DMS53 treated with DMSO at 0.1 percent for 48 hours (cell line): Measurements from ENCODE around the gene ATPAF2.

Experiments used
- DNase-seq: peaks from one replicate; lab custom pipeline; 2025; ENCODE audit not compliant: unreplicated experiment; lab: John Stamatoyannopoulos, UW

ATPAF2 gene

GRCh38 chr17:18038861-18039534, at the start of gene ATPAF2, which contains the start of gene GID4:
Gene ATPAF2 (minus strand): TSS chr17:18039168. CDS start chr17:18039013, 155 bp downstream.
Gene GID4 (plus strand): TSS chr17:18039408. CDS start chr17:18039465, 57 bp downstream.
- DNase-seq: peak; percentile 88

- peak; percentile 87 for DNase-seq
These were observed 48.9 kb upstream of the ATPAF2 start, which contains the start of gene DRG2 for GRCh38 chr17:18087610-18088491. Gene DRG2 (plus strand): TSS chr17:18087948. CDS start chr17:18088024, 76 bp downstream.

DNA sequence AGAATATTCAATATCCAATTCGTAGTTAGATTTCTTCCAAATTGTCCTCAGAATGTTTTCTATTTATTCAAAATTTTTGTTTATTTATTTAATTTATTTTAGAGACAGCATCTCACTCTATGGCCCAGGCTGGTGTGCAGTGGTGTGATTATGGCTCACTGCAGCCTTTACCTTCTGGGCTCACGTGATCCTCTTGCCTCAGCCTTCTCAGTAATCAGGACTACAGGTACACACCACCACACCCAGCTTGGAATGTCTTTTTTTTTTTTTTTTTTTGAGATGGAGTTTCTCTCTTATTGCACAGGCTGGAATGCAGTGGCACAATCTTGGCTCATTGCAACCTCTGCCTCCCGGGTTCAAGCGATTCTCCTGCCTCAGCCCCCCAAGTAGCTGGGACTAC, 45.3 kb upstream of the ATPAF2 start:
- DNase-seq: no peak

DNA sequence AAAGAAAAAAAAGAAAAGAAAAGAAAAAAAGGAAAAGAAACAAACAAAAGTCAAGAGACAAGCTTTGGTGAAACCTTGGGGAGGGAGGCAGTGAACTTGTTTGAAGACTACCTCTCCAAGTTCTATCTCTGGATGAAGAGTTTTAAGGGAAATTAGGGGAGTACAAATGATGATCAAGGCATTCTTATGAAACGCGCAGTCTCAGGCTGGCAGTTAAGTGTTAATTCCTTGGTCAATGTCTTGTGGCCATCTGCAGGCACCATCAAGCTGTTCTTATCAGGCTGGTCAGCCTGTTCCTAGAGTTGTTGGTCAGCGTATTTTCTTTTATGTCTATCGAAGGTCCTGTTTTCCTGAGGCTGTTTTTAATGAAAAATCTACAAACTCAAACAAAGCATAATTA, 40.6 kb upstream of the ATPAF2 start:
- no peak for DNase-seq

DNA sequence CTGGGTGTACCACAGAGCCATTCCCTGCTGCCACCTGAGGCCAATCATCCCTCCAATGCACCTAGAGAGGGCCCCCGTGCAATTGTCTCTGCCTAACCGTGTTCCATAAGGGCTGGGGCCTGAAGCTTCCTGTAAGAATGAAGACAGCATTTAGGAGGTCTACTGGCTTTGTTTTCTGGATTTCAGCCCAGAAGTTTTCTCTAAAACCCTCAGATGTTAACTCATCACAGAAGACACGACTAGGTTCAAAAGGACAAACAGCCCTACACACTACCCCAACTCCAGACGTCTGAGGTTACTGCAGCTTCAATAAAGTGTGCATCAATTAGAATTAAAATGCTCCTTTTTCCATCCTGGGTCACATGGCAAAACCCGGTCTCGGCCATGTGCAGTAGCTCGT, 38.0 kb upstream of the ATPAF2 start:
- DNase-seq: no peak

GRCh38 chr17:18074566-18075272, 35.8 kb upstream of the ATPAF2 start:
- DNase-seq: no peak

DNA sequence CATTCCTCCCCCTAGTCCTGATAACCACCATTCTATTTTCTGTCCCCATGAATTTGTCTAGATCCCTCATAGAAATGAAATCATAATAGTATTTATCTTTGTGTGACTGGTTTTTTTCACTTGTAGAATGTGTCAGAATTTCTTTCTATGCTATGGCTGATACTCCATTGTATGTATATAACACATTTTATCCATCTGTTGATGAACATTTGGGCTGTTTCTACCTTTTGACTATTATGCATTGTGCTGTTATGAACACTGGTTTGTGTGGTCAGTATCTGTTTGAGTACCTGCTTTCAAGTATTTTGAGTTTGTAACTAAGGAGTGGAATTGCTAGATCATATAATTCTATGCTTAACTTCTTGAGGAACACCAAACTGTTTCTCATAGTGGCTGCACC, 32.8 kb upstream of the ATPAF2 start:
- no peak for DNase-seq

DNA sequence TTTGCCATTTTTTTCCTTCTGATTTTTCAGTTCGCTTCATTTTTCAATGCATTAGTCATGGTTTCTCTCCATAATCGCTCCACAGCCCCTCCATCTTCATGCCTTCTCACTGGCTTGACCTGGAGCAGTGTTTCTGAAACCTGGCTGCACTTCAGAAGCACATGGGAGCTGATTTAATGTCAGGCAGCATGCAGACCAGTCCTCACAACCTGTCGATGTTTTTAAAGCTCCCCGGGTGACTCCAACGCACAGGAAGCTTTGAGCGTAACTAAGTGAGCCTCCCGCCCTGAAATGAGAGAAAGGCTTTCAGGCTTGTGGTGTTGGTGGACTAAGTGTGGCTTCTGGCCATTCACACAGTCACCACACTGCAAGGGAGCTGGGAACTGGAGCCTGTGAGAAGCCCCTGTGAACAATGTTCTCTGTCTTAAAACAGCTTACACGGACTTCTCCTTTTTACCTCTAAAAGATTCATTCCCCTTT, 31.9 kb upstream of the ATPAF2 start:
- DNase-seq: peak; percentile 6

DNA sequence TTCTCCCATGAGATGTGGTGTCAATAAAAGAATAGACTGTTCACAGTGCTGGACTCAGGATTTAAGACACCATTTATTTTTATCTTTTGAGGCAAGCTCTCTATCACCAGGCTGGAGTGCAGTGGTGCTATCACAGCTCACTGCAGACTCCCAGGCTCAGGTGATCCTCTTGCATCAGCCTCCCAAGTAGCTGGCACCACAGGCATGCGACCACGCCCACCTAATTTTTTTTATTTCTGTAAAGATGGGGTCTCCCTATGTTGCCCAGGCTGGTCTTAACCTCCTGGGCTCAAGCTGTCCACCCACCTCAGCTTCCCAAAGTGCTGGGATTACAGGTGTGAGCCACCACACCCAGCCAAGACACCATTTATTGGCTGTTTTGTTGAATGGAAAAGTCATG, 30.1 kb upstream of the ATPAF2 start:
- DNase-seq: no peak

- DNase-seq: no peak
These were observed 27.9 kb upstream of the ATPAF2 start for GRCh38 chr17:18066866-18067265.

DNA sequence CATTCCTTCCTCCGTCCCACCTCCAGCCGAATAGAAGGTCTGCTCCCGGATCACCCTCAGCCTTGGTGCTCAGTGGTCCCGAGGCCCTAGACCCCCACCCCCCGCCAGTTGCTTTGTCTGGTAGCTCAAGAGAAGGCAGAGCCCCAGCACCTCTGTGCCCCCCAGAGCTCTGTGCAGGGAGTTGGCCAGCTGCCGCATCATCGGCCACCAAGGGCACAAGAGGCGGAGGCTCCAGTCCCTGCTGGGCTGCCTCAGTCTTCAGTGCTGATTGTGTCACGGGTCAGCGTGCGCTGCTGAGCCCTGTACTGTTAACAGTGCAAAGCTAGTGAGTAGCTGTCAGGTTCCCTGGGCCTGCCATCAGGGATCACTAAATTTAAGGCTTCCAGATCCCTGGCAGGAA, 26.6 kb upstream of the ATPAF2 start:
- no peak for DNase-seq

- DNase-seq: no peak
These were observed 25.1 kb upstream of the ATPAF2 start for GRCh38 chr17:18064053-18064452.

GRCh38 chr17:18059283-18059682, 20.3 kb upstream of the ATPAF2 start:
- no peak for DNase-seq

GRCh38 chr17:18056214-18056613, 17.2 kb upstream of the ATPAF2 start:
- no peak for DNase-seq

- no peak for DNase-seq
These were observed 16.6 kb upstream of the ATPAF2 start for GRCh38 chr17:18055597-18055996.

GRCh38 chr17:18045691-18046350, 6.9 kb upstream of the ATPAF2 start:
- no peak for DNase-seq

DNA sequence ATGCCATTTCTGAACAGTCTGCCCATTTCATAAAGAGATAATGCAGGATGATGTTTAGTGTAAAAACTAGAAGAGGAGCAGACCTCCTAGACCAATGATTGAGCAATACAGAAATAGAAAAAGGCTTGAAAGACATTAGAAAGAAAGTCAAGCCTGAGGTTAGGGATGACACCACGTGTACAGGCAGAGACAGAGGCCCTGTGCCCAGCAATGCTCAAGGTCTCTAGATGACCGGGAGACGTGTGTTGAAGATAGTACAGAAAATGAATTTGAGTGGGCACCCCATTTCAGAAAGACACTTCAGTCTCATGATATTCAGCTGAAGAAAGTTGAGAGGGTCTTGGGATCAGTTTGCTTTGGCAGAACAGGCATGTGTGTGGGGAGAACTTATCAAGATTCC, 5.6 kb upstream of the ATPAF2 start:
- DNase-seq: no peak

DNA sequence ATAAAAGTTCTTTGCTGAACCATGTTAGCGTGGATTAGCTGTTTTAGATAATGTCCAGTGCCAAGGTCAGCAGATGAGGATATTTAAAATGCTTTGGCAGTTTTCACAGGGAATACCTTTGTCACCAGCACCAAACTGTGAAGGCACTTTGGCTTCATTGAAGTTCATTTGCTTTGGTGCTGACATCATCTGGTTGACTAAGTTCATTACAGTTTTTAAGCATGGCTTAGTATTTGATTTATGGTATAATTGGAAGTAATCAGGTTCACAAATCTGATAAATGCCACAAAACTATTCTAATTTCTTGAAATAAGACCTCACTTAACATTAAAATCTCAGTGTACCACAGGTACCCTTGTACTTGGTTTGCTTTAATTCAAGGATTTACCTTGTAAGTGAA, 4.5 kb upstream of the ATPAF2 start:
- DNase-seq: no peak

DNA sequence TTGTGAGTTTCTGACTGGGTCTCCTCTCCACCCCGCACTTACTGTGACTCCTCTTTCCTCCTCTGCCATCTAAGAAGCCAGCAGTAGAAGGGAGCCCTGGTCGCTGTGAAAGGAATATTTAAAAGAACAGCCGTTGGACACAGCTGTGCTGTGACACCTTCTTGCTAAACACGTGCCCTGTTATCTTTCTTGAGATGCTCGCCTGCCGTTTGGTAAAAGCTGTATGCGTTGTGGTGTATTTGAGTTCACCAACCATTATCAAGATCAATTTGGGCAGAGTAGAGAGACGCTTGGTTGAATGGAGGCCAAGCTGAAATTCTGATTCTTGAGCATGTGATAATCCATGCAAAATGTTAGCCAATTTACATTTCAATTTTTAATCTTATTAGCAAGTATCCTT, 4.0 kb upstream of the ATPAF2 start:
- DNase-seq: no peak

DNA sequence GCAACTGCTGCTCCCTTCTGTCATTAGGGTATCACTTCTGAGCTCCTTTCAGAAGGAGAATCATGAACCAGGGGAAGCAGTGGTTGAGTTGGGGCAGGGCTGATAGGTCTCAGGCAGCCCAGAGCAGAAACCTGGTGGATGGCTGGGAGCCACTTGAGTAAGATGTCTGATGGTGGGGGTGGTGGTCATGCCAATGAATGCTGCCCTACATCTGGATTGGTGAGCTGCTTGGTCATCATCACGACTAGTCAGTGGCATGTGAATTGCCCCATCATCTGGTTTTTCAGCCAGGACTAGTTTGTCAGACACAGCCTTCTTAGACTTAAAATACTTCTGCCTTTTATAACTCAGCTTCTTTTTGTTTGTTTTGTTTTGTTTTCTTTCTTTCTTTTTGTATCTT, 2.8 kb upstream of the ATPAF2 start:
- no peak for DNase-seq
